ENCODE results near the gene ATF7IP2.
"Not testable (repeated sequence)": the region's sequence is repeated elsewhere in the genome, so short reads cannot be mapped to it uniquely, and the experiment has no call there.

Gene ATF7IP2

GRCh38 chr16:10373556-10373955, 12.3 kb upstream of the ATF7IP2 start:
- DNase-seq (ENCODE audit: low read depth): no peak

DNA sequence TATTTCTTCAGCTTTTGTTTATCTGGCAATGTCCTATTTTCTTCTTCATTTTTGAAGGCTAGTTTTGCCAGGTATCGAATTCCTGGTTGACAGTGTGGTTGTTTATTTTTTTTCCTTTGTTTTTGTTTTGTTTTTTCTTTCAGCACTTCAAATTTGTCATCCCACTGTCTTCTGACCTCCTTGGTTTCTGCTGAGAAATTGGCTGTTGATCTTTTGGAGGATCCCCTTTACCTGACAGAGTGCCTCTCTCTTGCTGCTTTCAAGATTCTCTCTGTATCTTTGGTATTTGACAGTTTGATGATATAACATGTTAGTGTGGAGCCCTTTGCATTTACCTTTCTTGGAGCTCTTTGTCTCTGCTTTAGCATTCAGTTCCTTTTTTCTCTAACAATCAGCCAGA, 9.6 kb upstream of the ATF7IP2 start:
- no peak for DNase-seq (ENCODE audit: low read depth)

GRCh38 chr16:10383626-10384025, 2.2 kb upstream of the ATF7IP2 start:
- no peak for DNase-seq (ENCODE audit: low read depth)

DNA sequence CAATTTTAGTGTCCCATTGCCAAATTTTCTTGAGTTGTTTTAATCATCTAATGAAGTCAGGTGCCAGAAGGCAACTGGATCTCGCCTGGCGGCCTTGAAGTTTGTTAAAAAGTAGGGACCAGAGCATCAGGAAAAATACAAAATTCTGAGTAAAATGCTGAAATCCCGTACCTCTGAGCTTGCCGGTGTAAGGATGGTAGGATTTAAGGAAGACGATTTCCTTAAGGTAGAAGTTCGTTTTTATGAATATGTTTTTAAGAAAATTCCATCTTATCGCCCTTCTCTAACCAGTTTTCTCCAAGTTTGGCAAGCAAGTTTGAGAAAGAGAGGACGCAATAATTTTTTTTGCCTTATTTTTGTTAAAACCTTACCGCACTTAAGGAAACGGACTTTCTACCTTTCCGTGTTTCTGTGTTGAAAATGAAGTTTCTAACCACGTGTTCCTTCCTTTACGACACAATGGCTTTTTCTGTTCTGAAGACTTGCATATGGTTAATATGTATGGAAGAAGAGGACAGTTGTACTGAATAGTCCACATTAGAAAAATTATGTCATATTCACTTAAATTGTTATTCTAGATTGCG, 748 bp downstream of the ATF7IP2 start:
- DNase-seq (ENCODE audit: low read depth): no peak

DNA sequence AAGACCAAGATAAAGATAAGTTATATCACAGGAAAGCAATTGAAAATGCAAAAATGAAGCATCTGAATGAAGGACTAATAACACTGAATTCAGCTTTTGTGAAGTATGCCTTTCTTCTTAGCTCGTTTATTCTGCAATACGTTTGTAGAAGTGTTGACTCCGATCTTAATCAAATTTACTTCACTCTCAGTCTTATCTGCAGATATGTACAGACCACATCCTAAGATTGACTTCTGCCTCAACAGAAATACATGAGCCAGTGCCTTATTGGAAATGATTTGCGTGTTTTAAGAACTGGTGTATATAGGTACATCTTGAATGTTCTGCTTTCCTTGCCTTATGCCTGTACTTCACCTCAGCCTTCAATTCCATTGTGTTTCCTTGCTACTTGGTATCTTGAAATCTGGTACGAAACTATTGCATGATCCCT, 1.3 kb downstream of the ATF7IP2 start:
- DNase-seq (ENCODE audit: low read depth): no peak

- no peak for DNase-seq (ENCODE audit: low read depth)
Measured at GRCh38 chr16:10388988-10389387, 3.1 kb downstream of the ATF7IP2 start.

- no peak for DNase-seq (ENCODE audit: low read depth)
Measured at GRCh38 chr16:10390330-10390729, 4.5 kb downstream of the ATF7IP2 start.

GRCh38 chr16:10390867-10391266, 5.0 kb downstream of the ATF7IP2 start:
- no peak for DNase-seq (ENCODE audit: low read depth)

DNA sequence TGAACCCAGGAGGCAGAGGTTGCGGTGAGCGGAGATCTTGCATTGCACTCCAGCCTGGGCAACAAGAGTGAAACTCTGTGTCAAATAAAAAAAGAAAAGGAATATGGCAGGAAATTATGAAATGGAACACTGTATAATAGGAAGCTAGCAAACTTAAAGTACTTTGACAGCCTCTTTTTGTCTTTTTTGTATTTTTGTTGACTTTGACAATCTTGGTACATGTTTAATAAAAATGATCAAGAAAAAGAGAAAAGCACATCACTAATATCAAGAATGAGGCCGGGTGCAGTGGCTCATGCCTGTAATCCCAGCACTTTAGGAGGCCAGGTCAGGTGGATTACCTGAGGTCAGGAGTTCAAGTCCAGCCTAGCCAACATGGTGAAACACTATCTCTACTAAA, 5.5 kb downstream of the ATF7IP2 start:
- no peak for DNase-seq (ENCODE audit: low read depth)

GRCh38 chr16:10402975-10403374, 17.1 kb downstream of the ATF7IP2 start:
- no peak for DNase-seq (ENCODE audit: low read depth)

- DNase-seq (ENCODE audit: low read depth): no peak
Measured at GRCh38 chr16:10405386-10405939, 19.6 kb downstream of the ATF7IP2 start.

- no peak for DNase-seq (ENCODE audit: low read depth)
Measured at GRCh38 chr16:10408824-10409381, 23.0 kb downstream of the ATF7IP2 start.

DNA sequence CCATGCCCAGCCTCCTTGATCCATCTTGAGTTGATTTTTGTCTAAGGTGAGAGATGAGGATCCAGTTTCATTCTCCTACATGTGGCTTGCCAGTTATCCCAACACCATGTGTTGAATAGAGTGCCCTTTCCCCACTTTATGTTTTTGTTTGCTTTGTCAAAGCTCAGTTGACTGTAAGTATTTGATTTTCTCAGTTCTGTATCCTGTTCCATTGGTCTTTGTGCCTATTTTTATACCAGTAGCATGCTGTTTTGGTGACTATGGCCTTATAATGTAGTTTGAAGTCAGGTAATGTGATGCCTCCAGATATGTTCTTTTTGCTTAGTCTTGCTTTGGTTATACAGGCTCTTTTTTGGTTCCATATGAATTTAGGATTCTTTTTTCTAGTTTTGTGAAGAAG, 23.9 kb downstream of the ATF7IP2 start:
- not testable (repeated sequence) for DNase-seq (ENCODE audit: low read depth)

- no peak for DNase-seq (ENCODE audit: low read depth)
Measured at GRCh38 chr16:10410469-10410868, 24.6 kb downstream of the ATF7IP2 start.

GRCh38 chr16:10412935-10413601, 27.2 kb downstream of the ATF7IP2 start:
- DNase-seq (ENCODE audit: low read depth): no peak

DNA sequence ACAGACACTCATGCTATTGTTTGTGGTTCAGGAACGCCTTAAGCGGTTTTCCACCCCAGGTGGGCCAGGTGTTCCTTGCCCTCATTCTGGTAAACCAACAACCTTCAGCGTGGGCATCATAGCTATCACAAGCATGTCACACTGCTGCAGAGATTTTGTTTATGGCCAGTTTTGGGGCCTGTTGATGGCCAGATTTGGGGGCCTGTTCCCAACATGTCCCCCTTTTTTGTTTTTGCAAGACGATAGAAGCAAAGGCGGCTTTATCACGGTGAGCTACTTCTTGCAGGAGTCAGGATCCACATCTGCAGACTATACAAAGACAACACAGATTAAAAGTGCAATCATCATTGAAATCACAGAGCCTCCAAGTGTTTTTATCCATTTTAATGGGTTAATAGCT, 32.3 kb downstream of the ATF7IP2 start:
- DNase-seq (ENCODE audit: low read depth): not testable (repeated sequence)

GRCh38 chr16:10419701-10420100, 33.8 kb downstream of the ATF7IP2 start:
- no peak for DNase-seq (ENCODE audit: low read depth)

- DNase-seq (ENCODE audit: low read depth): no peak
Measured at GRCh38 chr16:10421596-10421995, 35.7 kb downstream of the ATF7IP2 start.

DNA sequence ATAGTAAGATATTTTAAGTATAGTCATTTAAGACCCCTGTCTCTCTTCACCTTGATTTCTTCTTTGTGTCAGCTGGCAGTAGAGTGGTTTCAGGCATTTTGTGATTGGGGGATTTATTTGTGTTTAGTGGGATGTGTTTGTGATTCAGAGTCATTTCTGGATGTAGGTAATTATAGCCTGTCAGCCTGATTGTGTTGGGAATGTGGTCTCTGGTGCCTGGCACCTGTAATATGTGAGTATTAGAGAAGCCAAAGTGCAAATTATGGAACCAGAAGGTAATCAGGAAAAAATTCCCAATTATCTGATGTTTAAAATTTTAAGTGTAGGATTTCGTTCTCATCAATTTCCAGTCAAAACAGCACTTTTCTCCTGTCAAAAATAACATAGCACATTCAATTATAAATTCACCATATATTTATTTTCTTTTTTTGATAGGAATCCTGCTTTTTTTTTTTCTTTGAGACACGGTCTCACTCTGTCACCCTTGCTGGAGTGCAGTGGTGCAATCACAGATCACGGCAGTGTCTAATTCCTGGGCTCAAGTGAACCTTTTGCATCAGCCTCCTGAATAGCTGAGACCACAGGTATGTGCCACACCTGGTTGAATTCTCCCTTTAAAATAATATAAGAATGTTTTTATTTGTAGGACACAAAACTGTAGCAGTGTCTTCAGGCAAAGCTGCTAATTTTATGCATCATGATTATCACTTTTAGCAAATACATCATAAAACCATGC, 42.7 kb downstream of the ATF7IP2 start:
- DNase-seq (ENCODE audit: low read depth): no peak

GRCh38 chr16:10429299-10429969, 43.6 kb downstream of the ATF7IP2 start:
- not testable (repeated sequence) for DNase-seq (ENCODE audit: low read depth)

GRCh38 chr16:10441726-10442125, 55.9 kb downstream of the ATF7IP2 start:
- DNase-seq (ENCODE audit: low read depth): no peak

DNA sequence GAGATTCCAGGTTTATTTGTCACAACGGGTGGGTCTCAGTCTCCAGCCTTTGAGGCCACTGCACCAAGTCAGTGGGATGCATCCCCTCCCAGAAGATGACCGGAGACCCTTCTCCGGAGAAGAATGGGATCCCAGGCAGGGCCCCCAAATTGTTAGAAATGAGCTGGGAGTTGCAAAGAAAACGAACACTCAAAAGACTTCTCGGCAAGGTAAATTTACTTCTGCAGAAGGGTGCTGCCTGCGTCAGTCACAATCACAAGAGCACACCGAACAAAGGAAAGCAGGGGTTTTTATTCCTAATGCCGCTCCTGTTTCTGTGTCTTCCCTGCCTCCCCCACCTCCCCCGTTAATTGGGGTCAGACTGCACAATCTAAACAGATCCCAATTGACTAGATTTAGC, 61.4 kb downstream of the ATF7IP2 start:
- no peak for DNase-seq (ENCODE audit: low read depth)
